GM12892 (cell line): ENCODE measurements around the gene C1orf159.

Experiments used
- POLR2AphosphoS5 ChIP-seq: IDR thresholded peaks from 2 replicates; pipeline ENCODE4 v1.6.1; 2011; ENCODE audit warnings: low read depth, low read length, control low read depth
- TAF1 ChIP-seq: IDR thresholded peaks from 2 replicates; pipeline ENCODE4 v1.6.1; 2011; ENCODE audit warnings: low read depth, mild to moderate bottlenecking, control low read depth, low read length, borderline replicate concordance

- TF ChIP-seq POLR2AphosphoS5: no peak
- TF ChIP-seq TAF1: no peak
These were observed 22.8 kb downstream of the C1orf159 start for GRCh38 chr1:1092894-1093609.
